Lower lobe of right lung (tissue), 2 donors: ENCODE measurements around the gene GRIK2. TPM values are rescaled to one million over a fixed set of nuclear protein-coding genes. Genes with fewer than 3 reads are reported as not detected.

Experiments
- ATAC-seq, 2 donors: fragments of 200-7000 bp; cut with Tn5 transposase; one replicate each; pipeline ENCODE4 v1.9.1; 2020 to 2022; ENCODE audit warnings: mild to moderate bottlenecking in 2 of 2, moderate library complexity in 2 of 2
- DNase-seq: peaks from one replicate; pipeline ENCODE4 v3.0.0-alpha.2; 2020
- H3K27ac ChIP-seq: fragments of 200-600 bp; one replicate; pipeline ENCODE4 v1.8.0; 2022
- H3K27me3 ChIP-seq: fragments of 200-600 bp; one replicate; pipeline ENCODE4 v1.8.0; 2022; ENCODE audit warnings: low read depth
- H3K36me3 ChIP-seq: fragments of 200-600 bp; one replicate; pipeline ENCODE4 v1.8.0; 2022; ENCODE audit warnings: mild to moderate bottlenecking
- H3K4me1 ChIP-seq: fragments of 200-600 bp; one replicate; pipeline ENCODE4 v1.8.0; 2022
- H3K4me3 ChIP-seq: fragments of 200-600 bp; one replicate; pipeline ENCODE4 v1.8.0; 2022; ENCODE audit warnings: mild to moderate bottlenecking
- H3K9me3 ChIP-seq: fragments of 200-600 bp; one replicate; pipeline ENCODE4 v1.8.0; 2022
- CTCF ChIP-seq: fragments of 200-600 bp; IDR thresholded peaks from one replicate; pipeline ENCODE4 v1.8.0; 2022; ENCODE audit warnings: antibody characterized with exemption, mild to moderate bottlenecking
- intact Hi-C: fragments of 100-400 bp; cut with DNase I; formaldehyde crosslinking; loops from one replicate; pipeline ENCODE4 v1.11.0; 2022
- total RNA-seq: library from RNA; stranded (reverse); fragmentation: NEBNext Ultra II Directional; extraction: Animal tissue kit (Norgen Biotek cat#: 25700); gene quantifications from one replicate; pipeline ENCODE4 v1.2.1, GENCODE V29; 2021
- donor health status: DM: no; HTN: yes; CAD: no; lungs with severe emphysema.

GRIK2 gene
- total RNA-seq, 1 donor from 2014 or later, result 0.62 TPM

GRCh38 chr6:101462576-101462975, 69.1 kb downstream of the GRIK2 start:
- no peaks in the 10 kb centered on the region for H3K27me3 ChIP-seq
- no peak for ATAC-seq
- intact Hi-C loops, result no loop called here
- H3K27ac ChIP-seq, result no peak overlapping the region
- no peaks in the 10 kb centered on the region for H3K4me1 ChIP-seq
- no peaks in the 10 kb centered on the region for H3K9me3 ChIP-seq
- no peak for TF ChIP-seq CTCF
- no peak overlapping the region for H3K4me3 ChIP-seq
- no peak for DNase-seq
- no peaks in the 10 kb centered on the region for H3K36me3 ChIP-seq

- H3K27me3 ChIP-seq, result no peaks in the 10 kb centered on the region
- intact Hi-C loops, result no loop called here
- no peaks in the 10 kb centered on the region for H3K9me3 ChIP-seq
- H3K4me1 ChIP-seq, result no peaks in the 10 kb centered on the region
- H3K36me3 ChIP-seq, result no peaks in the 10 kb centered on the region
- H3K4me3 ChIP-seq, result no peak overlapping the region
- DNase-seq (no peak), ATAC-seq (no peak)
- H3K27ac ChIP-seq, result no peak overlapping the region
- TF ChIP-seq CTCF, result no peak
Measured at GRCh38 chr6:101465863-101466262, 72.4 kb downstream of the GRIK2 start.

- no peaks in the 10 kb centered on the region for H3K4me1 ChIP-seq
- no peak overlapping the region for H3K27ac ChIP-seq
- no peak for TF ChIP-seq CTCF
- DNase-seq (no peak), ATAC-seq (no peak)
- no peak overlapping the region for H3K4me3 ChIP-seq
- H3K9me3 ChIP-seq, result no peaks in the 10 kb centered on the region
- H3K27me3 ChIP-seq, result no peaks in the 10 kb centered on the region
- intact Hi-C loops, result no loop called here
- H3K36me3 ChIP-seq, result no peaks in the 10 kb centered on the region
Measured at GRCh38 chr6:101477436-101477835, 83.9 kb downstream of the GRIK2 start.

- ATAC-seq (no peak), DNase-seq (no peak)
- Histone ChIP-seq H3K36me3 (no peaks in the 10 kb centered on the region), H3K27me3 (no peaks in the 10 kb centered on the region), H3K4me1 (no peaks in the 10 kb centered on the region), H3K4me3 (no peak overlapping the region), H3K27ac (no peak overlapping the region), H3K9me3 (no peaks in the 10 kb centered on the region)
- TF ChIP-seq CTCF, result no peak
- intact Hi-C loops, result no loop called here
Measured at GRCh38 chr6:101478891-101479290, 85.4 kb downstream of the GRIK2 start.

DNA sequence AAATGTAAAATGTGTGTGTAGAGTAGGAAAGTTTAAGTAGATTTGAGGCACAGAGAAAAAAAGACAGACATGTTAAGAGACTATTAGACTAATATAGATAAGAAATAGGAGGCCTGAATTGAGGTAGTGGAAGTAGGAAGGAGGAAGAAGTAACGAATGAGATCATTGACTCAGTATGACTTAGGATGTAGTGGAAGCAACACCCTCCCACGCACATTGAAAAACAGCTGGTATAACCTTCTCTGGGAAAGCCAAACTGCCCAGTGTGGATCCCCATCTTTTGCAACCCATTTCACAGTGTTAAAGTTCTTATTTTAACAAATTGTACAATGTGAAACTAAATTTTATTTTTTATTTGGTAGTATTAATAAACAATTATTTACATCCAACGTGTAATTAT, 89.1 kb downstream of the GRIK2 start:
- intact Hi-C loops, result no loop called here

More for the DNA sequence above, 89.1 kb downstream of the GRIK2 start:
- Histone ChIP-seq H3K4me1 (no peaks in the 10 kb centered on the region), H3K27me3 (no peaks in the 10 kb centered on the region), H3K9me3 (no peaks in the 10 kb centered on the region), H3K27ac (no peak overlapping the region), H3K36me3 (no peaks in the 10 kb centered on the region), H3K4me3 (no peak overlapping the region)
- ATAC-seq (no peak), DNase-seq (no peak)
- no peak for TF ChIP-seq CTCF
